NCI-H510A (cell line): ENCODE data around the gene SYNPO.

Experiments
- DNase-seq: peaks from one replicate; lab custom pipeline; 2025; lab: John Stamatoyannopoulos, UW

SYNPO gene

DNA sequence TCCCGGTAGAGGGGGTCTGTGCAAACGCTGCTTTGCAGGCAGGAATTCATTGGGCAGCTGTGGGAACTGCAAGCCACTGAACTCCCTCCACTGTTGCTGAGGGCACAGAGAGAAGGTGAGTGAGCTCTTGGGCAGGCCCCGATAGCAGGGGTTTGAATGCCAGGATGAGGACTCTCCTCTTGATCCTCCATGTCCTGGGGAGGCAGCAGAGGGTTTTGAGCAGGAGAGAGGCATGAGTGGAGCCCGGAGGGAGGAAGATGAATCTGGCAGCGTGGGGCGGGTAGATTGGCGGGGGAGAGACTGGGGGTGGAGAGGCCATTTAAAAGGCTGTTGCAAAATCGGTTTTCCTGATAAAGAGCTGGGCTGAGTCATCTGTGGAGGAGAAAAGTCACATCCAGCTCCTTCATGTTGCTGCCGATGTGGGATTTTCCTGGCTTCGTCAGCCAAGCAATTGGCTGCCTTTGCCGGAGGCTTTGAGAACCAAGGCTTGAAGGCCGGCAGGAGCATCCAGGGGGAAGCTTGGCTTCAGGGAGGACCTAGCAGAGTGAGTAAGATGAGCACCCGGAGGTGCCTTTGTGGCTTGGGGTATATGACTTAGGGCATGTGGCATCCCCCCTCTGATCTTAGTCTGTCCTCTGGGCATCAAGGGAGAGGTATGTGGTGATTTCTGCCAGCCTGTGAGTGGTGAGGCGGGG is at the start of gene SYNPO:
Gene SYNPO, plus strand, starts transcription at position 350 of the 695 bp plus-strand sequence. CDS start 7,616 bp downstream, outside the sequence.
- DNase-seq = no peak

DNA sequence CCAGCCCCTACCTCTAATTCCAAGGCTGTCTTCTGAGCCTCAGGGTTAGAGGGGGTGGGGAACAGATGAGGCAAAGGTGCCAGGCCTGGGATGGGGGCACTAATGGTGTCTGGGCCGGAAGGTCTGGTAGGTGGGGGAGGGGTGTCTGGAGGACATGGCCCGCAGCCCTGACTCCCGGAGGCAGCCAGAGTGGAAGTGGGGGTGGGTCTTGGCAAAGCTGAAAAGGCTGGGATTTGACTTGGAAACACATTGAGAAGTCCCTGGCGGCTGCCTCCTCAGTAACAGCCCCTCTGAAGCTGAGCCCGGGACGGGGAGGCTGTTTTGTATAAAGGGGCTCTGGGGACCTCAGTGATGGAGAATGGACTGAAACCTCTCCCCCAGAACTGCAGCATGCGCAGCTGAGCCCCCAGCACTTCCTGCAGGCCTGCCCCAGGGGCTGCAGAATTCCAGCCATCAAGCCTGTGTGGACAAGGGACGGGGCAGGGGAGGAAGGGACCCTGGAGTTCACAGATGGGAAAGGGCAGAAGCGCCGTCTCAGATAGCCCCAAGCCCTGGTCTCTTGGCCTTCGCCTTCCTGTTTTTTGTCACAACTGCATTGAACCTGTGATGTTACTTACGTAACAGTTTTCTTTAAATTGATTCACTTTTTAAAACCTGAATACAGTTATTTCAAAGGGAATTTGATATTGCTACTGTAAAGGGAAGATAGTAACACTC is 49.3 kb upstream of the SYNPO start:
- DNase-seq = no peak

DNA sequence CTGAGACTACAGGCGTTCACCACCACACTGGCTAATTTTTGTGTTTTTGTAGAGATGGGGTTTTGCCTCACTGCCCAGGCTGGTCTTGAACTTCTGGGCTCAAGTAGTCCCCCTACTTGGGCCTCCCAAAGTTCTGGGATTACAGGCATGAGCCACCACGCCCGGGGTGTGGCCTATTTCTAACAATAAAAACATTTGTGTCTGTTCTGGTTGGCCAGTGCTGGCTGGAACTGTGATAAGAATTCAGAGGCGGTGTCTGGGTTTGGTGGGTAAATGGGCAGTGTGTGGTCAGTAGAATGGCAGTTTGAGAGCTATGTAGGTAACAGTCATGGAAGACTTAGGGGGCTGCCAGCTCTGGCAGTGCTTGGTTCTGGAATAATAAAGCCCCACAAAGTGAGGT is 46.9 kb upstream of the SYNPO start:
- no peak for DNase-seq

- no peak for DNase-seq
Measured at GRCh38 chr5:150593996-150594395, 46.5 kb upstream of the SYNPO start.

GRCh38 chr5:150595466-150596031 is 44.9 kb upstream of the SYNPO start:
- no peak for DNase-seq

- no peak for DNase-seq
Measured at GRCh38 chr5:150596313-150596712, 44.1 kb upstream of the SYNPO start.

- DNase-seq = no peak
Measured at GRCh38 chr5:150596826-150597225, 43.6 kb upstream of the SYNPO start.

GRCh38 chr5:150598006-150598405 is 42.5 kb upstream of the SYNPO start:
- no peak for DNase-seq

GRCh38 chr5:150598821-150599273 is 41.6 kb upstream of the SYNPO start:
- DNase-seq = no peak

- DNase-seq = no peak
Measured at GRCh38 chr5:150599281-150599680, 41.2 kb upstream of the SYNPO start.

GRCh38 chr5:150599917-150600511 is 40.4 kb upstream of the SYNPO start:
- no peak for DNase-seq

GRCh38 chr5:150600616-150601490 is 39.6 kb upstream of the SYNPO start:
- no peak for DNase-seq

DNA sequence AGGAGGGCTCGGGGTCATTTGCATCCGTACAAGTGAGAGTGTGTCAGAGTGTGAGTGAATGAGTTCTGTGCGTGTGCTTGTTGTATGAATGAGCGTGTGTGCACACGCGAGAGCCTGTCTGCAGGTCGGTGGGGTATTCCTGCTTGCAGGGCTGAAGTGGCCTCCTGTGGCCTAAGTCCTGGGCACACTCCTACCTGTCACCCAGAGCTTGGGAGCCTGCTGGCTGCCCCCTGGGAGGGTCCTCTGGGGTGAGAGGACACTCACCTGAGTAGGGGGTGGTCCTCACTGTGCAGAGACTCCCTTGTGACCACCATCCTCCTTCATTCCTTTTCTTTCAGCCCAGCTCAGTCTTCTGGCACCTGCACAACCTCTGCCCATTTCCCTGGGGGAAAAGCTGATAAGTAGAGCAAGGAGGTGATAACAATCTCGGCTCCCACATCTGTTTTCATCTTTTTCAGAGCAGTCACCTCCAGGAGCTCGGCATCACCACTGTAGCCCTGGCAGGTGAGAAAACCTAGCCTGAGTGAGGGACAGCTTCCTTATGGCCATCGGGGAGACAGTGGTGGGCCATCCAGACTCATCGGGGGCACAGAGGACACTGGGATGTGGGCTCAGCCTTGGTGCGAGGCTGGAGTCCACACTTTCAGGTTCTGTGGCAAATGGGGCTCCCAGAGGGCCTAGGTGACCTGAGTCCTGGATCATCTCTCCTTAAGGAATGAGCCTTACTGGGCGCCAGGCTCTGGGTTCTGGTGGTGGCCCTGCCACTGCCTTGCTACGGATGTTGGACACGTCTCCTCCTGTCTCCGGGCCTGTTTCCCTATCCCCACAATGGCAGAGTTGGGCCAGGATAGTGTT is 38.7 kb upstream of the SYNPO start:
- no peak for DNase-seq

- DNase-seq = no peak
Measured at GRCh38 chr5:150603052-150603451, 37.4 kb upstream of the SYNPO start.

GRCh38 chr5:150603491-150603890 is 37.0 kb upstream of the SYNPO start:
- no peak for DNase-seq

DNA sequence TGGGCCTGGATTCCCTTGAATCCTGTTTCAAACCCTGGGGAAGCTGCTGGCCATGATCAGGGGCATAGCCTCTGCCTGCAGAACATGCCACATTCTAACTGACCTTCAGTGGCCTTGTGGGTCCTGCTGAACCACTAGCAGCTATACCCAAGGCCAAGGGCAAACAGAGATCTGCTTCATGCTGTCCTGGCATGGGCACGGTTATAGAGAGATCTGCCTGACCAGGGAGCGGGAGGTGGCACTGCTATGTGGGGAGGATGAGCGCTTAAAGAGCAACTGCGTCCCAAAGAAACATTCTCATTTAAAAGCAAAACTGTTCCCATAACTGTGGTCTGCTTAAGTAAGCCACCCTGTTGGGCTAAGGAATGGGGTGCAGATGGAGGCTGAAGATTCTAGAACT is 36.5 kb upstream of the SYNPO start:
- DNase-seq = no peak

- no peak for DNase-seq
Measured at GRCh38 chr5:150604894-150605440, 35.5 kb upstream of the SYNPO start.

DNA sequence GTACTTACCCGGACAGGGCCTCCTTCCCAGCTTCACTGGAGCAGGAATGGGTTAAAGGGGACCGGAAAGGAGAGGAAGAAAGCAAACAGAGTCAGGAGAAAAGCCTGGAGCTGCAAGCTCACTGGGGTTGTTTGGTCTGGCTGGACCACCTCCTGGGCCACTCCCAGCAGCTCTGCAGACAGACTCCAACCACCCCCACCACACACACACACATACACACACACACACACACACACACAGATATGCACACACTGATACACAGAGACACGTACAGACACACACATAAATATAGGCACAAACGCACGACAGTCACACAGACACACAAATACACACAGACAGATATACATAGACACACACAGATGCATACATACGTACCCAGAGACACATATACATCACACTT is 34.9 kb upstream of the SYNPO start:
- no peak for DNase-seq

GRCh38 chr5:150606476-150606875 is 34.0 kb upstream of the SYNPO start:
- no peak for DNase-seq

GRCh38 chr5:150607105-150607504 is 33.4 kb upstream of the SYNPO start:
- DNase-seq = no peak

DNA sequence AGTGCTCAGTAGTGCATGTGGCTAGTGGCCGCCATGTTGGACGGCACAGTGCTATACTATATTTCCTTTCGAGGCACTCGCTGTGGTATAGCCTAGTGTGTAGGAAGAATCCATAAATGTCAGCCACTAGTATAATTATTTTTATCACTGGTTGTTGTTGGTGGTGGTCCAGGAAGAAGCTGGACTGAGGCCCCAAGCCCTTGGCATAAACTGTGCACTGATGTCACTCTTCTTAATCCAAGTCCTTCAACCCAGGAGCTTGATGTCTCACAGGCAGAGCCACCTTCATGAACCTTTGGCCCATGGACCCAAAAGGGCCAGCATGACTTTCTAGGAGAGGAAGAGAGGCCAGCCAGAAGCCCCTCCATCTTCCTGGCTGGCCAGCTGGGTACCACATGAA is 32.5 kb upstream of the SYNPO start:
- DNase-seq = no peak
